GM18498 (cell line): ENCODE measurements around the gene GPBP1L1.
A peak's percentile ranks its signal among the peaks of the same experiment; 100 is the strongest.
"Not testable (repeated sequence)": the region's sequence is repeated elsewhere in the genome, so short reads cannot be mapped to it uniquely, and the experiment has no call there.

Experiments
- ATAC-seq: cut with Tn5 transposase; IDR thresholded peaks from one replicate; pipeline ENCODE4 v1.9.1; 2021; ENCODE audit warnings: mild to moderate bottlenecking, moderate library complexity; ENCODE audit not compliant: unreplicated experiment

The GPBP1L1 gene

GRCh38 chr1:45686288-45687013, at the start of gene GPBP1L1:
Gene GPBP1L1, minus strand, starts transcription at chr1:45686533. Its CDS starts 27,446 bp downstream, at chr1:45659087.
- peak; percentile 55 for ATAC-seq

- ATAC-seq, result no peak
Measured at GRCh38 chr1:45730780-45731319, 44.5 kb upstream of the GPBP1L1 start.

- ATAC-seq, result no peak
Measured at GRCh38 chr1:45730075-45730779, 43.9 kb upstream of the GPBP1L1 start.

- not testable (repeated sequence) for ATAC-seq
Measured at GRCh38 chr1:45726007-45726406, 39.7 kb upstream of the GPBP1L1 start.

- no peak for ATAC-seq
Measured at GRCh38 chr1:45723248-45723930, 37.1 kb upstream of the GPBP1L1 start.

GRCh38 chr1:45722809-45723208, 36.5 kb upstream of the GPBP1L1 start:
- ATAC-seq, result no peak

- ATAC-seq, result no peak
Measured at GRCh38 chr1:45721207-45721606, 34.9 kb upstream of the GPBP1L1 start.

- no peak for ATAC-seq
Measured at GRCh38 chr1:45718289-45718688, 32.0 kb upstream of the GPBP1L1 start.

GRCh38 chr1:45717386-45717785, 31.1 kb upstream of the GPBP1L1 start:
- not testable (repeated sequence) for ATAC-seq

- no peak for ATAC-seq
Measured at GRCh38 chr1:45716700-45717099, 30.4 kb upstream of the GPBP1L1 start.

- ATAC-seq, result no peak
Measured at GRCh38 chr1:45713711-45714110, 27.4 kb upstream of the GPBP1L1 start.

GRCh38 chr1:45704637-45705036, 18.3 kb upstream of the GPBP1L1 start:
- ATAC-seq, result no peak

GRCh38 chr1:45694823-45695222, 8.5 kb upstream of the GPBP1L1 start:
- ATAC-seq, result no peak

GRCh38 chr1:45693811-45694210, 7.5 kb upstream of the GPBP1L1 start:
- ATAC-seq, result not testable (repeated sequence)

GRCh38 chr1:45687754-45688740, 1.7 kb upstream of the GPBP1L1 start, which contains the start of gene TMEM69:
Gene TMEM69, plus strand, starts transcription at chr1:45688181. Its CDS starts 2,888 bp downstream, at chr1:45691069.
- no peak for ATAC-seq

GRCh38 chr1:45687014-45687753, 851 bp upstream of the GPBP1L1 start:
- peak; percentile 86 for ATAC-seq

GRCh38 chr1:45686015-45686287, 382 bp downstream of the GPBP1L1 start:
- peak; percentile 7 for ATAC-seq

GRCh38 chr1:45685308-45686014, 872 bp downstream of the GPBP1L1 start:
- no peak for ATAC-seq

GRCh38 chr1:45684402-45684801, 1.9 kb downstream of the GPBP1L1 start:
- ATAC-seq, result no peak
